Testis (tissue), 3 donors: ENCODE measurements around the gene ATP8B2. TPM values are rescaled to one million over a fixed set of nuclear protein-coding genes. Genes with fewer than 3 reads are reported as not detected.
"Not testable (repeated sequence)": the region's sequence is repeated elsewhere in the genome, so short reads cannot be mapped to it uniquely, and the experiment has no call there.

Source experiments
- DNase-seq: peaks from one replicate; pipeline ENCODE4 v3.0.0-alpha.2; 2019
- H3K27ac ChIP-seq, 2 donors: fragments of 200-600 bp; sonication (generic); one replicate each; pipeline ENCODE4 v1.5.1; 2019
- H3K27me3 ChIP-seq: fragments of 200-600 bp; sonication (generic); one replicate; pipeline ENCODE4 v1.5.1; 2019
- H3K36me3 ChIP-seq: fragments of 200-600 bp; sonication (generic); one replicate; pipeline ENCODE4 v1.5.1; 2017; ENCODE audit warnings: low read depth; ENCODE audit errors: missing control alignments
- H3K4me1 ChIP-seq: fragments of 200-600 bp; sonication (generic); one replicate; pipeline ENCODE4 v1.5.1; 2019
- H3K4me3 ChIP-seq, 2 donors: fragments of 200-600 bp; sonication (generic); one replicate each; pipeline ENCODE4 v1.5.1; 2017 to 2019
- H3K9me3 ChIP-seq: fragments of 200-600 bp; sonication (generic); one replicate; pipeline ENCODE4 v1.5.1; 2017
- POLR2A ChIP-seq: fragments of 450-650 bp; IDR thresholded peaks from one replicate; pipeline ENCODE4 v1.6.1; 2017; ENCODE audit warnings: antibody characterized with exemption, mild to moderate bottlenecking, moderate library complexity
- WGBS, 2 donors: methylation state at CpG; one replicate each; pipeline ENCODE4 v1.1.5; 2018; 5-methylcytosine and 5-hydroxymethylcytosine counted together
- intact Hi-C: fragments of 100-400 bp; cut with DNase I; formaldehyde crosslinking; loops from one replicate; pipeline ENCODE4 v1.15.1; 2023; ENCODE audit warnings: low total_unique reads
- polyA plus RNA-seq: library from polyadenylated mRNA; stranded (reverse); fragments of 350-450 nt; fragmentation: Illumina TruSeq; extraction: RNeasy Lipid Tissue Mini Kit (QIAGEN cat#74804); gene quantifications from one replicate; pipeline ENCODE4 v1.2.3, GENCODE V29; 2014; ENCODE audit warnings: low read depth, low replicate concordance; ENCODE audit not compliant: insufficient read depth
- total RNA-seq, 2 donors: library from RNA; depleted of rRNA; stranded (reverse); fragments of >200 nt; gene quantifications; one replicate each; pipeline ENCODE4 v1.2.3, GENCODE V29; 2016
- TF ChIP-seq, protein P1 (sequence below), 3 experiments: fragments of 450-650 bp in 2 of 3; fragments of 200-600 bp in 1 of 3; sonication (generic) in 1 of 3; IDR thresholded peaks; one replicate each; pipeline ENCODE4 v1.5.1; 2016 to 2019; ENCODE audit warnings: antibody characterized with exemption in 3 of 3, mild to moderate bottlenecking in 2 of 3, moderate library complexity in 1 of 3

The ATP8B2 gene
- total and polyA plus RNA-seq, 3 donors from 2014 or later, result 50.9 to 204 (median 179) TPM

DNA sequence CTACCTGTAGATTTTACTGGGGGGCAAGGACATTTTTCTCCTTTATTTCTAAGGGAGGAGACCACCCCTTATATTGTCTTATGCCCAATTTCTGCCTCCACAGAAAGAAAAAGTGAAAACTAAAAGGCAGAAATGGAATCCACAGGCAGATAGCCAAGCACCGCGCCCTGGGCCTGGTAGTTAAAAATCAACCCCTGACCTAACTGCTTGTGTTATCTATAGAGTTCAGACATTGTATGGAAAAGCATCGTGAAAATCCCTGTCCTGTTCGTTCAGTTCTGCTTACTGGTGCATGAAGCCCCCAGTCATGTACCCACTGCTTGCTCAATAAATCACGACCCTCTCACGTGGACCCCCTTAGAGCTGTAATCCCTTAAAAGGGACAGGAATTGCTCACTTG lies 46.1 kb downstream of the ATP8B2 start:
- Histone ChIP-seq H3K27me3 (no peaks in the 10 kb centered on the region), H3K4me1 (no peaks in the 10 kb centered on the region), H3K9me3 (no peaks in the 10 kb centered on the region), H3K4me3 (no peak overlapping the region), H3K36me3 (no peaks in the 10 kb centered on the region), H3K27ac (no peak overlapping the region)
- no peak for DNase-seq
- intact Hi-C loops, result no loop called here
- TF ChIP-seq, protein P1, sequence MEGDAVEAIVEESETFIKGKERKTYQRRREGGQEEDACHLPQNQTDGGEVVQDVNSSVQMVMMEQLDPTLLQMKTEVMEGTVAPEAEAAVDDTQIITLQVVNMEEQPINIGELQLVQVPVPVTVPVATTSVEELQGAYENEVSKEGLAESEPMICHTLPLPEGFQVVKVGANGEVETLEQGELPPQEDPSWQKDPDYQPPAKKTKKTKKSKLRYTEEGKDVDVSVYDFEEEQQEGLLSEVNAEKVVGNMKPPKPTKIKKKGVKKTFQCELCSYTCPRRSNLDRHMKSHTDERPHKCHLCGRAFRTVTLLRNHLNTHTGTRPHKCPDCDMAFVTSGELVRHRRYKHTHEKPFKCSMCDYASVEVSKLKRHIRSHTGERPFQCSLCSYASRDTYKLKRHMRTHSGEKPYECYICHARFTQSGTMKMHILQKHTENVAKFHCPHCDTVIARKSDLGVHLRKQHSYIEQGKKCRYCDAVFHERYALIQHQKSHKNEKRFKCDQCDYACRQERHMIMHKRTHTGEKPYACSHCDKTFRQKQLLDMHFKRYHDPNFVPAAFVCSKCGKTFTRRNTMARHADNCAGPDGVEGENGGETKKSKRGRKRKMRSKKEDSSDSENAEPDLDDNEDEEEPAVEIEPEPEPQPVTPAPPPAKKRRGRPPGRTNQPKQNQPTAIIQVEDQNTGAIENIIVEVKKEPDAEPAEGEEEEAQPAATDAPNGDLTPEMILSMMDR (IDR thresholded peaks at IDR 0.05), result no peak
- no peak for TF ChIP-seq POLR2A
- 79 to 87% methylated on average over 6 of the region's 6 CpGs for WGBS, 2 donors

DNA sequence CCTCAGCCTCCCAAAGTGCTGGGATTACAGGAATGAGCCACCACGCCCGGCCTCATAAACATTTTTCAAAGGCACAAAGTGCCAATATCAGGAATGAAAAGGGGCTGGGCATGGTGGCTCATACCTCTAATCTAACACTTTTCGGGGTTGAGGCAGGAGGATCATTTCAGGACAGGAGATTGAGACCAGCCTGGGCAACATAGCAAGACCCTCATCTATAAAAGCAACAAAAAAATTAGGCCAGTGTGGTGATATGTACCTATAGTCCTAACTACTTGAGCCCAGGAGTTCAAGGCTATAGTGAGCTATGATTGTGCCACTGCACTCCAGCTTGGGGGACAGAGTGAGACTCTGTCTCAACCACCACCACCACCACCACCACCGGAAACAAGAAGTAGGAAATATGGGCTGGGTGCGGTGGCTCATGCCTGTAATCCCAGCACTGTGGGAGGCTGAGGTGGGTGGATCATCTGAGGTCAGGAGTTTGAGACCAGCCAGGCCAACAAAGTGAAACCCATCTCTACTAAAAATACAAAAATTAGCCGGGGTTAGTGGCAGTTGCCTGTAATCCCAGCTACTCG lies 48.5 kb downstream of the ATP8B2 start:
- H3K27me3 ChIP-seq, H3K9me3 ChIP-seq, H3K36me3 ChIP-seq, DNase-seq, H3K4me1 ChIP-seq, intact Hi-C loops, H3K27ac ChIP-seq, H3K4me3 ChIP-seq: not testable (repeated sequence)
- 83 to 84% methylated on average over 7 of the region's 7 CpGs for WGBS, 2 donors

GRCh38 chr1:154379301-154379700 lies 54.0 kb downstream of the ATP8B2 start:
- WGBS, 2 donors, result 88 to 91% methylated on average over 14 to 16 of the region's 16 CpGs
- TF ChIP-seq, protein P1 (IDR thresholded peaks at IDR 0.05), result no peak
- no peak for TF ChIP-seq POLR2A
- intact Hi-C loops, result no loop called here
- Histone ChIP-seq H3K4me3 (no peak overlapping the region), H3K27ac (no peak overlapping the region), H3K9me3 (no peaks in the 10 kb centered on the region), H3K27me3 (no peaks in the 10 kb centered on the region), H3K36me3 (no peaks in the 10 kb centered on the region), H3K4me1 (no peaks in the 10 kb centered on the region)
- DNase-seq, result no peak

- WGBS, 2 donors, result 82 to 87% methylated on average over 7 to 8 of the region's 8 CpGs
- no peak for DNase-seq
- Histone ChIP-seq H3K27ac (no peak overlapping the region), H3K36me3 (no peaks in the 10 kb centered on the region), H3K27me3 (no peaks in the 10 kb centered on the region), H3K9me3 (no peaks in the 10 kb centered on the region), H3K4me3 (no peak overlapping the region), H3K4me1 (no peaks in the 10 kb centered on the region)
- intact Hi-C loops, result no loop called here
- TF ChIP-seq POLR2A, result no peak
- TF ChIP-seq, protein P1 (IDR thresholded peaks at IDR 0.05), result no peak
Measured at GRCh38 chr1:154384650-154385489, 59.5 kb downstream of the ATP8B2 start.

DNA sequence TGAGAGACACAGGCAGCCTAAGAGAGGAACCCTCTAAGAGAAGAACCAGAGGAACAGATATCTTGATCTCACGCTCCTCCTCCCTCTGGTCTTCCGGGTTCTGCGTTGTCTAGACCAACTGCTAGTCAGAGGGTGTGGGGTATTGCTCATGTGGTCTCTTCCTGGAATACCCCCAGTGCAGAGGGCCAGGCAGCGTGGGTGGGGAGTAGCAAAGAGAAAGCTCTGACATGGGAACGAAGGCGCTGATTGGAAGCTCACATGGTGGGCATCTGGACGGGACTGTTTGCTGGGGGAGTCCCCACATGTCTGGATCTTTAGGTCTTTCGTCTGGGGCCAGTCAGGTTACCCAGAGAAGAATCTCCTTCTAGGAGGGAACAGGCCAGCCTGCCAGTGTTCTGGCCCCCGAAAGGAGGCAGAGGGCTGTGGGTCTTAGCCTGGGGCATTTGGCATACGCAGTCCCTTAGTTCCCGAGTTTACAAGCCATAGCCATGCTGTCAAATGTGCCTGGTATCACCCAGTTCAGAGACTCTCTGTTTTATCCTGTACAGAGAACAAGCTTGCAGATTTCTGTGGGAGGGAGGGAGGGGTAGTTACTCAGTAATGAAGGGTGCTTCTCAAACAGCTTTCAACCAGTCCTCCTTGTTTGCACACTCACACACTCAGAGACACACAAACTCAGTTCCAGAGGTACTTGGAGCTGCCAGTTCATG lies 61.5 kb downstream of the ATP8B2 start:
- TF ChIP-seq, protein P1 (IDR thresholded peaks at IDR 0.05), result no peak
- TF ChIP-seq POLR2A, result no peak
- 80 to 82% methylated on average over 11 of the region's 11 CpGs for WGBS, 2 donors
- Histone ChIP-seq H3K27ac (no peak overlapping the region), H3K36me3 (no peaks in the 10 kb centered on the region), H3K27me3 (no peaks in the 10 kb centered on the region), H3K9me3 (no peaks in the 10 kb centered on the region), H3K4me3 (no peak overlapping the region), H3K4me1 (no peaks in the 10 kb centered on the region)
- DNase-seq, result no peak
- intact Hi-C loops, result no loop called here
